Right lobe of liver (tissue), 6 donors: ENCODE data around the gene BTBD19. TPM values are rescaled to one million over a fixed set of nuclear protein-coding genes. Genes with fewer than 3 reads are reported as not detected.

Experiments used
- ATAC-seq, 4 donors: fragments of 200-7000 bp; cut with Tn5 transposase; one replicate each; pipeline ENCODE4 v1.9.1; 2020; ENCODE audit warnings: mild to moderate bottlenecking in 4 of 4, moderate library complexity in 4 of 4
- DNase-seq, 3 donors: peaks; one replicate each; pipeline ENCODE4 v3.0.0-alpha.2; 2020
- H3K27ac ChIP-seq, 3 donors: fragments of 200-600 bp; one replicate each; pipeline ENCODE4 v1.8.0; 2022
- H3K27me3 ChIP-seq, 2 donors: fragments of 200-600 bp; one replicate each; pipeline ENCODE4 v1.8.0; 2022
- H3K36me3 ChIP-seq, 4 donors: fragments of 200-600 bp; sonication (generic) in 1 of 4; one replicate each; pipeline versions ENCODE4 v1.5.1 to v1.8.0; 2017 to 2022; ENCODE audit warnings: control low read depth in 1 of 4
- H3K4me1 ChIP-seq, 4 donors: fragments of 200-600 bp; sonication (generic) in 1 of 4; one replicate each; pipeline versions ENCODE4 v1.5.1 to v1.8.0; 2017 to 2022; ENCODE audit warnings: control low read depth in 1 of 4
- H3K4me3 ChIP-seq, 3 donors: fragments of 200-600 bp; one replicate each; pipeline ENCODE4 v1.8.0; 2022
- H3K9me3 ChIP-seq, 4 donors: fragments of 200-600 bp; sonication (generic) in 1 of 4; one replicate each; pipeline versions ENCODE4 v1.5.1 to v1.8.0; 2017 to 2022; ENCODE audit warnings: control low read depth in 1 of 4
- POLR2A ChIP-seq: fragments of 450-650 bp; IDR thresholded peaks from one replicate; pipeline ENCODE4 v1.6.1; 2017; ENCODE audit warnings: antibody characterized with exemption, mild to moderate bottlenecking
- WGBS: methylation state at CpG from one replicate; pipeline ENCODE4 v1.1.6; 2018; ENCODE audit warnings: low coverage, low lambda C conversion rate; ENCODE audit not compliant: insufficient coverage; ENCODE audit errors: missing lambda C conversion rate; 5-methylcytosine and 5-hydroxymethylcytosine counted together
- intact Hi-C, 2 donors: fragments of 100-400 bp; cut with DNase I; formaldehyde crosslinking; loops; one replicate each; pipeline versions ENCODE4 v1.11.2 to v1.14.1; 2022
- small RNA-seq, 2 experiments: library from RNA; depleted of rRNA; stranded (forward); fragments of <200 nt; gene quantifications; one replicate each; pipeline ENCODE3, GENCODE V24; 2016
- total RNA-seq, 6 experiments: library from RNA; depleted of rRNA in 2 of 6; stranded (reverse); fragments of >200 nt in 2 of 6; fragmentation: NEBNext Ultra II Directional in 3 of 6; extraction: Animal tissue kit (Norgen Biotek cat#: 25700) in 3 of 6; gene quantifications; one replicate each; pipeline versions ENCODE4 v1.1.0 to v1.2.4, GENCODE V29; 2016 to 2023
- TF ChIP-seq, protein P1 (sequence below), 4 donors: fragments of 200-600 bp in 3 of 4; fragments of 450-650 bp in 1 of 4; IDR thresholded peaks; one replicate each; pipeline versions ENCODE4 v1.5.1 to v1.8.0; 2016 to 2022; ENCODE audit warnings: antibody characterized with exemption in 4 of 4, mild to moderate bottlenecking in 2 of 4
- donor health status: DM: no; HTN: yes; CAD: no.
- donor health status: DM: no; HTN: no; CAD: no.
- donor health status: DM: no; HTN: no; CAD: no.
- donor health status: DM: no; HTN: yes; CAD: no.
- donor health status: DM: no; HTN: yes; CAD: no.

The BTBD19 gene
- total RNA-seq, 6 experiments from 2014 or later: 2.6 to 7.5 (median 5.3) TPM

DNA sequence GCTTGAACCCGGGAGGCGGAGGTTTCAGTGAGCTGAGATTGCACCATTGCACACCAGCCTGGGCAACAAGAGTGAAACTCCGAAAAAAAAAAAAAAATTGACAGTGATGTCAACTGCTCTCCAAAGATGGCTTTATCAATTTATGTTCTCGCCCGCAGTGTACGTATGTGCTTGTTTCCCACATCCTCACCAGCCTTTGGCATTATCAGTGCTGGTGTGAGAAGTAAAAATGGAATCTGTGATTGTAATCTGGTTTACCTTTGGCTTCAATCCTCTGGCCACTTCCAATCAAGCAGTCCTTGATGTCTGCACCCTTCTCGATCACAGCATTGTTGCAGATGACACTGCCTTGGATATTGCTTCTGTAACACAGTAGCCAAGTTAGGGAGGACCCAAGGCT, 49.1 kb downstream of the BTBD19 start:
- ATAC-seq: no peak
- H3K27me3 ChIP-seq: no peaks in the 10 kb centered on the region
- TF ChIP-seq, protein P1, sequence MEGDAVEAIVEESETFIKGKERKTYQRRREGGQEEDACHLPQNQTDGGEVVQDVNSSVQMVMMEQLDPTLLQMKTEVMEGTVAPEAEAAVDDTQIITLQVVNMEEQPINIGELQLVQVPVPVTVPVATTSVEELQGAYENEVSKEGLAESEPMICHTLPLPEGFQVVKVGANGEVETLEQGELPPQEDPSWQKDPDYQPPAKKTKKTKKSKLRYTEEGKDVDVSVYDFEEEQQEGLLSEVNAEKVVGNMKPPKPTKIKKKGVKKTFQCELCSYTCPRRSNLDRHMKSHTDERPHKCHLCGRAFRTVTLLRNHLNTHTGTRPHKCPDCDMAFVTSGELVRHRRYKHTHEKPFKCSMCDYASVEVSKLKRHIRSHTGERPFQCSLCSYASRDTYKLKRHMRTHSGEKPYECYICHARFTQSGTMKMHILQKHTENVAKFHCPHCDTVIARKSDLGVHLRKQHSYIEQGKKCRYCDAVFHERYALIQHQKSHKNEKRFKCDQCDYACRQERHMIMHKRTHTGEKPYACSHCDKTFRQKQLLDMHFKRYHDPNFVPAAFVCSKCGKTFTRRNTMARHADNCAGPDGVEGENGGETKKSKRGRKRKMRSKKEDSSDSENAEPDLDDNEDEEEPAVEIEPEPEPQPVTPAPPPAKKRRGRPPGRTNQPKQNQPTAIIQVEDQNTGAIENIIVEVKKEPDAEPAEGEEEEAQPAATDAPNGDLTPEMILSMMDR (IDR thresholded peaks at IDR 0.05): no peak
- TF ChIP-seq POLR2A: no peak

DNA sequence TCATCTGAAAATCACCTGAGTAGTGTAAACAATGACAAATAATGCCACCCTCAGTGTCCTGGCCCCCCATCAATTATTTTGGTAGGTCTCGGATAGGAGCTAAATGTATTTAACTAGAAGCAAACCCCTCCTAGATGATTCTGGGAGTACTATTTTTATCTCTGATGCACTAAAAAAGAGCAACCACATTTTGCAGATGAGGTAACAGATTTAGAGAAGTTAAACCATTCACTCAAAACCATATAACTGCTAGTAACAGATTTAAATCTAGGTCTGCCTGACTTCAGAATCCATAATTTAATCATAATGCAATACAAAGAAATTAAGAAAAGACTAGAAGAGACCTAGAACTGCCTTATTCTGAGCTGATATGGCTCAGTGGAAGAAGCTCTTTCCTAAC, 52.0 kb downstream of the BTBD19 start:
- TF ChIP-seq POLR2A: no peak
- TF ChIP-seq, protein P1 (IDR thresholded peaks at IDR 0.05): no peak
- WGBS: 75% methylated on average over 1 of the region's 1 CpG
- no peak for ATAC-seq

More for the DNA sequence above, 49.1 kb downstream of the BTBD19 start:
- H3K36me3 ChIP-seq: peaks cover 0 to 6% (median 0%) of the 10 kb centered on the region in 4 donors
- no peak overlapping the region for H3K27ac ChIP-seq
- DNase-seq: no peak
- intact Hi-C loops: no loop called here
- H3K4me1 ChIP-seq: no peaks in the 10 kb centered on the region
- no peak overlapping the region for H3K4me3 ChIP-seq
- H3K9me3 ChIP-seq: no peaks in the 10 kb centered on the region
- 95% methylated on average over 4 of the region's 7 CpGs for WGBS

DNA sequence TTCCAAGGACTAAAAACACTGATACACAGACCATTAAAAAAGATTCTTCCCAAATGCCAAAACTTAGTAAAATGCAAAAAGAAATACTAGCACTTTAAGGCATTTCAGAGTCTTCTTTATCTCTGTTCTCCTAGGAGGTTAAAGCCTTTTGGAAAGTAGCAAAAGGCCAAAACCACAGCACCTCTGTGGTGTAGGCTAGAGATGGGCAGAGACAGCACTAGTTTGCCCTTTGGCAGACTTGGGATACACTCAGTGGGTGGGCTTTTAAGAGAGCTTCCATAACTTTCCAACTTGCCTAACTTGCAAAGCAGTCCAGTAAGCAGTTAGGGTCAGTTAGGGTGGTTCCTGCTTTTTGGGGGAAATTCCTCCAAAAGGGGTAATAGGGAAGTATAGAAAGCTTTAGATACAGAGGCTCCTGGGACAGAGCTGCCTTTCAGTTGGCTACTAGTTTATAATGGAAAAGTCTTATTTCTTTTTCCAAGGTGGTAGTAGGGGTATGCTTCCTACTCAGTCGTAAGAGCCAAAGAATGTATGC, 52.6 kb downstream of the BTBD19 start:
- peaks cover 0 to 6% (median 0%) of the 10 kb centered on the region in 4 donors for H3K36me3 ChIP-seq
- no peak overlapping the region for H3K4me3 ChIP-seq
- H3K27ac ChIP-seq: no peak overlapping the region
- ATAC-seq (peak in 1 of 4 donors; percentile 35), DNase-seq (no peak)
- WGBS: 67% methylated on average over 1 of the region's 1 CpG
- TF ChIP-seq, protein P1 (IDR thresholded peaks at IDR 0.05): no peak
- no peak for TF ChIP-seq POLR2A
- intact Hi-C loops: no loop called here
- H3K4me1 ChIP-seq: no peaks in the 10 kb centered on the region
- no peaks in the 10 kb centered on the region for H3K9me3 ChIP-seq
- H3K27me3 ChIP-seq: no peaks in the 10 kb centered on the region

More for the DNA sequence above, 52.0 kb downstream of the BTBD19 start:
- H3K36me3 ChIP-seq: peaks cover 0 to 6% (median 0%) of the 10 kb centered on the region in 4 donors
- no peaks in the 10 kb centered on the region for H3K9me3 ChIP-seq
- intact Hi-C loops: no loop called here
- no peak for DNase-seq
- no peak overlapping the region for H3K27ac ChIP-seq
- H3K27me3 ChIP-seq: no peaks in the 10 kb centered on the region
- no peaks in the 10 kb centered on the region for H3K4me1 ChIP-seq
- H3K4me3 ChIP-seq: no peak overlapping the region

DNA sequence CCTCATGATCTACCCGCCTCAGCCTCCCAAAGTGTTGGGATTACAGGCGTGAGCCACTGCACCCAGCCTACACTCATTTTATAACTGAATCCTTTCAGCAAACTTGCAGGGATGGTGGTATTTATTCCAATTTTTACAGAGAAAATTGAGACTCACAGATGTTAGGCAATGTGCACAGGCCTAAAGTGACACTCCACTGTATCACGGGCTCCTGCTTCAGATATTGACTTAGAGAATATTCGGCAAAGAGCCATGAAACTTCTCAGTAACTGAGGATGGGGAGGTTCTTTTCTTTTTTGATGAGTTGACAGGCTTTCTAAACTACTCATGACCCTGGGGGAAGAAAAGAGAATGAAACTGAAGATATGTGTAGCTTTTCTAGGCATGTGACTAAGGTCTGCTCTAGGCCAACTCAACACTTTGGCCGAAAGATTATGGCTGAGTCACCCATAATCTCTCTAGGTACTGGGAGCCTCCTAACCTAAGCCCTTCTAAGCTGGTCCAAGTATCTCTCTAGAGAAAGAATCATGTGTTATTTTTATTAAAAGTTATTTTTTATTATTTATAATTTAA, 54.6 kb downstream of the BTBD19 start:
- Histone ChIP-seq H3K27ac (no peak overlapping the region), H3K4me3 (no peak overlapping the region), H3K27me3 (no peaks in the 10 kb centered on the region), H3K9me3 (no peaks in the 10 kb centered on the region), H3K36me3 (peaks cover 0 to 6% (median 0%) of the 10 kb centered on the region in 4 donors), H3K4me1 (no peaks in the 10 kb centered on the region)
- DNase-seq (no peak), ATAC-seq (peak in 3 of 4 donors; percentile 25 to 57 (median 37))
- WGBS: 73% methylated on average over 5 of the region's 5 CpGs
- TF ChIP-seq, protein P1 (IDR thresholded peaks at IDR 0.05): no peak
- no peak for TF ChIP-seq POLR2A
- intact Hi-C loops: no loop called here

Small RNA genes within 50 kb of the gene (small RNA-seq; reads per million reads assigned to genes)
- gene AL136380.1 (0 reads per million in 2 experiments), gene SNORD38A (665 to 666 reads per million in 2 experiments), gene SNORD38B (0 reads per million in 2 experiments), gene SNORD46 (2,667 to 3,233 reads per million in 2 experiments), gene SNORD55 (0 reads per million in 2 experiments)

Other genes with a start within 250 kb of the BTBD19 start
- gene TMEM53, start 134.0 kb upstream of the BTBD19 start, total RNA-seq: 10 to 100 TPM; 15.8 to 31.0 (median 24.5) TPM
- 10 to 100 TPM in 2 of 6 experiments, 1 to 10 TPM in 4; 2.7 to 18.4 (median 5.2) TPM for gene ARMH1, start 133.8 kb upstream of the BTBD19 start, total RNA-seq
- not detected for gene RNU5D-1, start 77.4 kb upstream of the BTBD19 start, total RNA-seq
- gene KIF2C, start 68.7 kb upstream of the BTBD19 start, total RNA-seq: 1 to 10 TPM in 2 of 6 experiments, under 1 TPM in 3, not detected in 1; 0.22 to 1.4 (median 0.37) TPM
- 100 to 1,000 TPM; 459 to 921 (median 519) TPM for gene RPS8, start 33.0 kb upstream of the BTBD19 start, total RNA-seq
- gene BEST4, start 20.4 kb upstream of the BTBD19 start, total RNA-seq: under 1 TPM in 2 of 6 experiments, not detected in 4; 0.13 to 0.32 TPM
- 1 to 10 TPM; 1.8 to 5.3 (median 3.6) TPM for gene PLK3, start 8.1 kb upstream of the BTBD19 start, total RNA-seq
- under 1 TPM in 1 of 6 experiments, not detected in 5; 0.26 TPM for gene DYNLT4, start 1.2 kb upstream of the BTBD19 start, total RNA-seq
- gene PTCH2, start 34.7 kb downstream of the BTBD19 start, total RNA-seq: under 1 TPM; 0.19 to 0.68 (median 0.35) TPM
- 10 to 100 TPM; 12.0 to 29.1 (median 17.2) TPM for gene EIF2B3, start 178.1 kb downstream of the BTBD19 start, total RNA-seq
- gene HECTD3, start 202.8 kb downstream of the BTBD19 start, total RNA-seq: 10 to 100 TPM; 26.8 to 38.2 (median 29.1) TPM
- 10 to 100 TPM; 57.8 to 92.8 (median 71.2) TPM for gene UROD, start 203.7 kb downstream of the BTBD19 start, total RNA-seq